H1 (cell line): Measurements from ENCODE around the gene DENND1A. TPM values are rescaled to one million over a fixed set of nuclear protein-coding genes. Genes with fewer than 3 reads are reported as not detected.

Experiments used
- CBX8 ChIP-seq: fragments of 300-800, 300-1000 bp; sonication (generic); IDR thresholded peaks from 2 replicates; pipeline ENCODE4 v1.7.1; 2016; ENCODE audit warnings: low read depth, low read length, borderline replicate concordance
- CTBP2 ChIP-seq: IDR thresholded peaks from 2 replicates; pipeline ENCODE4 v1.7.0; 2011; ENCODE audit warnings: borderline replicate concordance, mild to moderate bottlenecking, moderate library complexity, mixed read lengths, low read length; ENCODE audit not compliant: insufficient read depth, insufficient read length
- PHF8 ChIP-seq: fragments of 200-600 bp; sonication (generic); conservative IDR thresholded peaks from 2 replicates; pipeline ENCODE4 v1.7.1; 2012; ENCODE audit warnings: low read depth, mild to moderate bottlenecking, inconsistent platforms, low read length, moderate library complexity
- RBBP5 ChIP-seq: IDR thresholded peaks from 2 replicates; pipeline ENCODE4 v1.7.1; 2012; ENCODE audit warnings: low read depth, mild to moderate bottlenecking, inconsistent platforms, low read length, moderate library complexity, borderline replicate concordance
- SIX5 ChIP-seq: IDR thresholded peaks from 2 replicates; pipeline ENCODE4 v1.6.1; 2011; ENCODE audit warnings: mild to moderate bottlenecking, low read depth, low read length
- TBP ChIP-seq: IDR thresholded peaks from 2 replicates; pipeline ENCODE4 v1.6.1; 2011; ENCODE audit warnings: low read depth, low read length, improper control_type of control experiment
- TCF12 ChIP-seq: IDR thresholded peaks from 2 replicates; pipeline ENCODE4 v1.6.1; 2011; ENCODE audit warnings: low read depth, mild to moderate bottlenecking, low read length
- TEAD4 ChIP-seq: IDR thresholded peaks from 2 replicates; pipeline ENCODE4 v1.6.1; 2012; ENCODE audit warnings: low read depth, low read length, inconsistent platforms, mixed read lengths
- polyA plus RNA-seq, 7 experiments: library from polyadenylated mRNA; depleted of rRNA in 3 of 7; stranded (reverse) in 5 of 7; unstranded in 2 of 7; fragments of >200 nt in 5 of 7; fragments of 200-250 nt in 2 of 7; gene quantifications; 1 replicate in 5 of 7; 2 replicates in 1 of 7; 4 replicates in 1 of 7; pipeline versions ENCODE4 v1.2.1 to v1.2.3, GENCODE V29; 2011 to 2013; ENCODE audit warnings: missing spikeins in 2 of 7, mixed read lengths in 2 of 7
- total RNA-seq: library from RNA; stranded (reverse); fragmentation: NEBNext Ultra II Directional; extraction: Animal tissue kit (Norgen Biotek cat#: 25700); gene quantifications from 2 replicates; pipeline ENCODE4 v1.2.1, GENCODE V29; 2021
- TF ChIP-seq, protein P1 (sequence below): fragments of 300-600 bp; sonication (generic); IDR thresholded peaks from 2 replicates; pipeline ENCODE4 v1.7.1; 2012; ENCODE audit warnings: low read length, moderate library complexity, mild to moderate bottlenecking, inconsistent platforms; ENCODE audit not compliant: insufficient replicate concordance

The DENND1A gene
- total and polyA plus RNA-seq, 2 of the 8 experiments (the other 6 are each of a cell fraction or from before 2014, with no cell fraction given) = 24.1 to 26.4 TPM

GRCh38 chr9:123614306-123615263, 315.3 kb downstream of the DENND1A start (continued):
- TF ChIP-seq, protein P1, sequence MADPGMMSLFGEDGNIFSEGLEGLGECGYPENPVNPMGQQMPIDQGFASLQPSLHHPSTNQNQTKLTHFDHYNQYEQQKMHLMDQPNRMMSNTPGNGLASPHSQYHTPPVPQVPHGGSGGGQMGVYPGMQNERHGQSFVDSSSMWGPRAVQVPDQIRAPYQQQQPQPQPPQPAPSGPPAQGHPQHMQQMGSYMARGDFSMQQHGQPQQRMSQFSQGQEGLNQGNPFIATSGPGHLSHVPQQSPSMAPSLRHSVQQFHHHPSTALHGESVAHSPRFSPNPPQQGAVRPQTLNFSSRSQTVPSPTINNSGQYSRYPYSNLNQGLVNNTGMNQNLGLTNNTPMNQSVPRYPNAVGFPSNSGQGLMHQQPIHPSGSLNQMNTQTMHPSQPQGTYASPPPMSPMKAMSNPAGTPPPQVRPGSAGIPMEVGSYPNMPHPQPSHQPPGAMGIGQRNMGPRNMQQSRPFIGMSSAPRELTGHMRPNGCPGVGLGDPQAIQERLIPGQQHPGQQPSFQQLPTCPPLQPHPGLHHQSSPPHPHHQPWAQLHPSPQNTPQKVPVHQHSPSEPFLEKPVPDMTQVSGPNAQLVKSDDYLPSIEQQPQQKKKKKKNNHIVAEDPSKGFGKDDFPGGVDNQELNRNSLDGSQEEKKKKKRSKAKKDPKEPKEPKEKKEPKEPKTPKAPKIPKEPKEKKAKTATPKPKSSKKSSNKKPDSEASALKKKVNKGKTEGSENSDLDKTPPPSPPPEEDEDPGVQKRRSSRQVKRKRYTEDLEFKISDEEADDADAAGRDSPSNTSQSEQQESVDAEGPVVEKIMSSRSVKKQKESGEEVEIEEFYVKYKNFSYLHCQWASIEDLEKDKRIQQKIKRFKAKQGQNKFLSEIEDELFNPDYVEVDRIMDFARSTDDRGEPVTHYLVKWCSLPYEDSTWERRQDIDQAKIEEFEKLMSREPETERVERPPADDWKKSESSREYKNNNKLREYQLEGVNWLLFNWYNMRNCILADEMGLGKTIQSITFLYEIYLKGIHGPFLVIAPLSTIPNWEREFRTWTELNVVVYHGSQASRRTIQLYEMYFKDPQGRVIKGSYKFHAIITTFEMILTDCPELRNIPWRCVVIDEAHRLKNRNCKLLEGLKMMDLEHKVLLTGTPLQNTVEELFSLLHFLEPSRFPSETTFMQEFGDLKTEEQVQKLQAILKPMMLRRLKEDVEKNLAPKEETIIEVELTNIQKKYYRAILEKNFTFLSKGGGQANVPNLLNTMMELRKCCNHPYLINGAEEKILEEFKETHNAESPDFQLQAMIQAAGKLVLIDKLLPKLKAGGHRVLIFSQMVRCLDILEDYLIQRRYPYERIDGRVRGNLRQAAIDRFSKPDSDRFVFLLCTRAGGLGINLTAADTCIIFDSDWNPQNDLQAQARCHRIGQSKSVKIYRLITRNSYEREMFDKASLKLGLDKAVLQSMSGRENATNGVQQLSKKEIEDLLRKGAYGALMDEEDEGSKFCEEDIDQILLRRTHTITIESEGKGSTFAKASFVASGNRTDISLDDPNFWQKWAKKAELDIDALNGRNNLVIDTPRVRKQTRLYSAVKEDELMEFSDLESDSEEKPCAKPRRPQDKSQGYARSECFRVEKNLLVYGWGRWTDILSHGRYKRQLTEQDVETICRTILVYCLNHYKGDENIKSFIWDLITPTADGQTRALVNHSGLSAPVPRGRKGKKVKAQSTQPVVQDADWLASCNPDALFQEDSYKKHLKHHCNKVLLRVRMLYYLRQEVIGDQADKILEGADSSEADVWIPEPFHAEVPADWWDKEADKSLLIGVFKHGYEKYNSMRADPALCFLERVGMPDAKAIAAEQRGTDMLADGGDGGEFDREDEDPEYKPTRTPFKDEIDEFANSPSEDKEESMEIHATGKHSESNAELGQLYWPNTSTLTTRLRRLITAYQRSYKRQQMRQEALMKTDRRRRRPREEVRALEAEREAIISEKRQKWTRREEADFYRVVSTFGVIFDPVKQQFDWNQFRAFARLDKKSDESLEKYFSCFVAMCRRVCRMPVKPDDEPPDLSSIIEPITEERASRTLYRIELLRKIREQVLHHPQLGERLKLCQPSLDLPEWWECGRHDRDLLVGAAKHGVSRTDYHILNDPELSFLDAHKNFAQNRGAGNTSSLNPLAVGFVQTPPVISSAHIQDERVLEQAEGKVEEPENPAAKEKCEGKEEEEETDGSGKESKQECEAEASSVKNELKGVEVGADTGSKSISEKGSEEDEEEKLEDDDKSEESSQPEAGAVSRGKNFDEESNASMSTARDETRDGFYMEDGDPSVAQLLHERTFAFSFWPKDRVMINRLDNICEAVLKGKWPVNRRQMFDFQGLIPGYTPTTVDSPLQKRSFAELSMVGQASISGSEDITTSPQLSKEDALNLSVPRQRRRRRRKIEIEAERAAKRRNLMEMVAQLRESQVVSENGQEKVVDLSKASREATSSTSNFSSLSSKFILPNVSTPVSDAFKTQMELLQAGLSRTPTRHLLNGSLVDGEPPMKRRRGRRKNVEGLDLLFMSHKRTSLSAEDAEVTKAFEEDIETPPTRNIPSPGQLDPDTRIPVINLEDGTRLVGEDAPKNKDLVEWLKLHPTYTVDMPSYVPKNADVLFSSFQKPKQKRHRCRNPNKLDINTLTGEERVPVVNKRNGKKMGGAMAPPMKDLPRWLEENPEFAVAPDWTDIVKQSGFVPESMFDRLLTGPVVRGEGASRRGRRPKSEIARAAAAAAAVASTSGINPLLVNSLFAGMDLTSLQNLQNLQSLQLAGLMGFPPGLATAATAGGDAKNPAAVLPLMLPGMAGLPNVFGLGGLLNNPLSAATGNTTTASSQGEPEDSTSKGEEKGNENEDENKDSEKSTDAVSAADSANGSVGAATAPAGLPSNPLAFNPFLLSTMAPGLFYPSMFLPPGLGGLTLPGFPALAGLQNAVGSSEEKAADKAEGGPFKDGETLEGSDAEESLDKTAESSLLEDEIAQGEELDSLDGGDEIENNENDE = no peak
- TF ChIP-seq RBBP5 (no peak), TEAD4 (no peak), CTBP2 (no peak), CBX8 (no peak), TCF12 (no peak), PHF8 (no peak), SIX5 (no peak), TBP (no peak)
- TF ChIP-seq, all 59 proteins: peak for 0
